Activated CD4-positive, alpha-beta T cell treated with anti-CD3 and anti-CD28 coated beads for 48 hours (primary cell): ENCODE measurements around the gene SLC35A1.
"Not testable (repeated sequence)": the region's sequence is repeated elsewhere in the genome, so short reads cannot be mapped to it uniquely, and the experiment has no call there.

ENCODE experiments used
- DNase-seq: peaks from one replicate; pipeline ENCODE4 v3.0.0-alpha.2; 2020

Gene SLC35A1, protein sequence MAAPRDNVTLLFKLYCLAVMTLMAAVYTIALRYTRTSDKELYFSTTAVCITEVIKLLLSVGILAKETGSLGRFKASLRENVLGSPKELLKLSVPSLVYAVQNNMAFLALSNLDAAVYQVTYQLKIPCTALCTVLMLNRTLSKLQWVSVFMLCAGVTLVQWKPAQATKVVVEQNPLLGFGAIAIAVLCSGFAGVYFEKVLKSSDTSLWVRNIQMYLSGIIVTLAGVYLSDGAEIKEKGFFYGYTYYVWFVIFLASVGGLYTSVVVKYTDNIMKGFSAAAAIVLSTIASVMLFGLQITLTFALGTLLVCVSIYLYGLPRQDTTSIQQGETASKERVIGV

DNA sequence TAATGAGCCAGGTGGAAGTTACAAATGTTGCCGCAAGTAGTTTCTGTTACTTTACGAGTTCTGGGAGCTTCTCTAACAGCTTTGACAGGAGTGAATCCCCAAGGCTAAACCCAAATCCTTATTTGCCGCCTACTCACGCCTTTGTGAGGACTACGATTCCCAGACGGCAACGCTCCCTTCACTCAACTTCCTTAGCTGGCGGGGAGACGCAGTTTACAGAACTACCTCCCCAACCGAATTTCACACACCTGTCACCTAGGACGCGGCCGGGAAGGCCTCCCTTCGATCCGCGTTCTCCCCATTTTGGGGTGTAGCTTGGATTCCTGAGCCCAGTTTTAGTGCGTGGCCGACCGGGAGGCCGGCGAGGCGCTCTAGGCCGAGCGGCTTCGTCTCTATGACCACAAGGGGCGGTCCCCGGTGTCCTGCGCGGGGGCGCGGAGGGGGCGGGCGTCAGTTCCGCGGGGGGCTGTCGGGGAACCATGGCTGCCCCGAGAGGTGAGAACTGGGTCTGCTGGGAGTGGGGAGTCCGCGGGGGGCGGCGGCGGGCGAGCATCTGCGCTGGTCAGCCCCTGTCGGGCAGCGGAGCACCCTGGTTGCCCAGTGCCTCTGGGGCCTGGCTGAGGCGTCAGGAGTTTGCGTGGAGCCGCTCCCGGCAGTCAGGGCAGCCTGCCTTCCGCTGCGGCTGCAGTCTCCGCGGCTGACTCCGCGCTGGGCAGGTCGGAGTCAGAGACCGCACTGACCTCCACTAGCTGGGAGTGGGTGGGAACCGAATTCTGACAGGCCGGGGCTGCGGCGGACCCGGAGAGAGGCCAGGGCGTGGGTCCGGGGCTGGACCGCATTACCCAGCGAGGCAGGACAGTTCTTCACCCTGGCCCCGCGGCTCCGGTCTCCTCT lies at the start of gene SLC35A1:
Gene SLC35A1, plus strand, starts transcription at position 450 of the 894 bp plus-strand sequence. Its CDS starts 30 bp downstream, at position 480.
- peak; percentile 87 for DNase-seq

DNA sequence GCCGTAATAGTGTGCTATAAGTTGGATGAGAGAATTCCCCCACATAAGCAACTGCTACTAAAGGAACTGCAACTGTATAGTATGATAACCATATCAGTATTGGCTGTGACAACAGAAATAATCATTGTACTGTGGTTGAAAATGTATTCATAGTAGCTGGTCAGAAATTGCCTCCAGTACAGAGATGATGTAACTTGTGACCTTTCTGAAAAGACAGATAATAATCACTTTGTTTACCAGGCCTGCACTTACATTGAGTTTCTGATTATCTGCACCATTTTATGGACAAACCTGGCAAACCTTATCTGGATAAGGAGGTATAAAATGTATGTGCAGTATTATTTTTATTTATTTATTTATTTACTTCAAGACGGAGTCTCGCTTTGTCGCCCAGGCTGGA lies 46.0 kb upstream of the SLC35A1 start:
- no peak for DNase-seq

- no peak for DNase-seq
Observed at GRCh38 chr6:87430499-87430898, 42.3 kb upstream of the SLC35A1 start.

DNA sequence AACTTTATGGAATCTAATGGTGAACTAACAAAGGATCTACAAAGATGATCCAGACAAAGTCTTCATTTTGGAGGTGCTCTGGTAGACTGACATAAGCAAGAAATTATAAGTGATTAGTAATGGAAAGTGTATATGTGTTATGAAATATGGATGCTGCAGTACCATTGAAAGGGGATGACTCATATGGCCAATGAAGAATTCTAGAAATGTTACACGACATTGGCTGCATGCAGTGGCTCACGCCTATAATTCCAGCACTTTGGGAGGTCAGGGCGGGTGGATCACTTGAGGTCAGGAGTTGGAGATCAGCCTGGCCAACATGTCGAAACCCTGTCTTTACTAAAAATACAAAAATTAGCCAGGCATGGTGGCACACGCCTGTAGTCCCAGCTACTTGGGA lies 41.5 kb upstream of the SLC35A1 start:
- no peak for DNase-seq

- peak; percentile 49 for DNase-seq
Observed at GRCh38 chr6:87436435-87436834, 36.3 kb upstream of the SLC35A1 start.

DNA sequence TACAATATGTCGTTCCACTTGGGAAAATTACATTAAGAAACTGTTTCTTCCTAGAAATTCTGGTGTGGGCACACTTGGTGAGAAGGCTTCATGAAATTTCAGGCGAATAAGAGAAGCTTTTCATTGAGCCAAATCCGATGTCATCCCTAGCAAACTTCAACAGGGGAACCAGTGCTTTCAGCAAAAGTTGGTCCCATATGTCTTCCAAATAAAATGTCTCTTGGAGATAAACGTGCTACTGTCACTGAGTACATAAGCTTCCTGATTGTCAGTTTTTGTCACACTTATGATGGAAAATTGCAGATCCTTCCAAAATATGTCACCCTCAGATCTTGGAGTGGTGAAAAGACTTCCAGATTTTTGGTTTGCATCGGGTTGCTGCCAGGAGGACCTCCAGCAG lies 31.1 kb upstream of the SLC35A1 start:
- DNase-seq, result no peak

DNA sequence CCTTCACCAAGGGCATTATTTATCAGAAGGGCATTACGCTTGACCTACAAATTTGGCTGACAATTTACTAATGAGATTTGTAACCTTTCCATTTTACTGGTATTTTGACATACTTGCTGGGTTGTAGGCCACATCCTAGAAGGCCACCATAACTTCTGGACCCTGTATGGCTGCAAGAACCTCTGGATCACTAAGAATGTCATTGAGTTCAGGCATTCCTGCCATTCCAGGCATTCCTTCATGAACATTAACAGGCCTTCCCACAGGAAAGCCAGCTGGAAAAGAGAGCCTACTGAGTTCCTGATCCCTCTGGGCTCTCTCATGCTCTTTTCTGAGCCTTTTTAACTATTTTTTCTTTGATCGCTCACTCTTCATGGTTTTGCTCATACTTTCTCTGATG lies 28.4 kb upstream of the SLC35A1 start:
- DNase-seq, result no peak

DNA sequence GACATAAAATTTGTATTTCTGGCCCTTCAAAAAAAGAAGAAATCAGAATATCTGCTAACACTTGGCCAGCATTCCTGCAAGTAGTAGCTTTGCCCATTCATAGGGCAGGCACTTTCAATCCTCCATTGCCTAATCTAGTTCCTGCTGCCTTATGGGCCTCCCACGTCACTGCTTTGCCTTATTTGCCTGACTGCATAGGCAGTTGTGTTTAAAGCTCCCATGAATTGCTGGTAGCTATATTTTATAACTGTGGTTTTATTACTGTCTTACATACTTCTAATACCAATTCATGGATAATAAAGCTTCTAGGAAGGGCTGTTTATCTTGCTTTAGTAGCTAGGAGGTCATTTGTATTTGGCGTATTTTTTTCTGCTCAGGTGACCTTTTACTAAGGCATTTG lies 7.7 kb upstream of the SLC35A1 start:
- DNase-seq, result no peak

DNA sequence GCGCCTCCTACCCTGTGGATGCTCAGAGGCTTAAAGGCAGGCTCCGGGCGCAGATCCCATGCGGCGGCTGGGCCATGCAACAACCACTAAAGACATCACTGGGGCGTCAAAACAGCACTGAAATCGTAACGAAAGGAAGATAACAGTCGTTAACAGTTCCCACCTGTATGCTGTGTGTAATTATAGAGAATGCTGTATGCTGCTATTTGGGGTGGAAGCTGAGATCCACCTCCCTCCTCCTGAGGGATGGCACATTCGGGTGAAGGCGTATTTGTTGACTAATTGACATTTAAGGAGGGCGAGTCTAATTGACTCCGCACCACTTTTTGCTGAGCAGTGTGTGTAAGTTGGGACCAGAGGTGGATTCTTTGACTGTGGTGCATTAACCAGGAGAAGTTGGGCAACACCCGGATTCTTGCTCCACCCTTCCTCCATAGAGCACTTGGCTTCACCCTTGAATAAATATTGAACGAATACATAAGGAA lies 687 bp downstream of the SLC35A1 start:
- DNase-seq, result peak; percentile 74

- no peak for DNase-seq
Observed at GRCh38 chr6:87481931-87482330, 9.2 kb downstream of the SLC35A1 start.

- no peak for DNase-seq
Observed at GRCh38 chr6:87482366-87482765, 9.6 kb downstream of the SLC35A1 start.

- peak; percentile 19 for DNase-seq
Observed at GRCh38 chr6:87483929-87484328, 11.2 kb downstream of the SLC35A1 start.

DNA sequence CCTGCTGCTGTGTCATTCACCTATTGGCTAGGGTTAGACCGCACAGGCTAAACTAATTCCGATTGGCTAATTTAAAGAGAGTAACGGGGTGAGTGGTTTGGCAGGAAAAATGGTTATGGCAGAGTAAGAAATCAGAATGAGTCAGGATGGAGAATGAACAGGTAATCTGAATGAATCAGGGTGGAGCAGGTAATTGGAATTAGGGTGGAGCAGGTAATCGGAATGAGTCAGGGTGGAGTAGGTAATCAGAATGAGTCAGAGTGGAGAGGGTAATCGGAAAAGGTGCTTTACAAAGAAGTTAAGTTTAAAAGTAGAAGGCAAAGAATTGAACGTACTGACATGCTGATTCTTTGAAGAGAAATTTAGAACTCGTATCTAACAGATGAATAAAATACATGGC lies 11.7 kb downstream of the SLC35A1 start:
- DNase-seq, result no peak

GRCh38 chr6:87487555-87487954 lies 14.8 kb downstream of the SLC35A1 start:
- DNase-seq, result no peak

DNA sequence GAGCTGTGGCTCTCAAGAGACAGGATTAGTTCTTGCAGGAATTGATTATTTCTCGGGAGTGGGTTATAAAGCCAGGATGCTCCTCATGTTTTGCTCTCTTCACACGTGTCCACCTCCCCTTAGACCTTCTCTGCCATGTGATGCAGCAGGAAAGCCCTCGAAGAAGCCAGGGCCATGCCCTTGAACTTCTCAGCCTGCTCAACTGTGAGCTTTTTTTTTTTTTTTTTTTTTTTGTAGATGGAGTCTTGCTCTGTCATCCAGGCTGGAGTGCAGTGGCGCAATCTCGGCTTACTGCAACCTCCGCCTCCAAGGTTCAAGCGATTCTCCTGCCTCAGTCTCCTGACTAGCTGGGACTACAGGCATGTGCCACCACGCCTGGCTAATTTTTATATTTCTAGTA lies 16.6 kb downstream of the SLC35A1 start:
- not testable (repeated sequence) for DNase-seq

GRCh38 chr6:87494761-87495422 lies 22.1 kb downstream of the SLC35A1 start:
- no peak for DNase-seq

- no peak for DNase-seq
Observed at GRCh38 chr6:87498048-87498447, 25.3 kb downstream of the SLC35A1 start.

- DNase-seq, result no peak
Observed at GRCh38 chr6:87501809-87502572, 29.2 kb downstream of the SLC35A1 start.

DNA sequence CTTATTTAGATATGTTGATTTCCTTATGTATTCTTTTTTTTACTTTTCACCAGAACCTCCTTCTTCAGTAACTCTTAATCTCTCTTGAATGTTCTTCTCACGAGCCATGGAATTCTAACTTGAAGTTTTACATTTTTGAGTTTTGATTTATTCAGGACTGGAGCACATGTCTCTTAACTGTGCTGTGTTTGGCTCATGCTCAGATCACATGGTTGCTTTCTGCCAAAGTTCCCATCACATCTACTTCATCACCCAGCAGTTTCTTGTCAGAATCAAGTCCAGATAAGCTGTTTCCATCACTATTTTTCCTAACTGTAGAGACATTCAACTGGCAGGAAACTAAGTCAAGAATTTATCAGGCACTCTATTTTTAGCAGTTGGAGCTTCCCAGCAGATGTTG lies 31.7 kb downstream of the SLC35A1 start:
- DNase-seq, result no peak

DNA sequence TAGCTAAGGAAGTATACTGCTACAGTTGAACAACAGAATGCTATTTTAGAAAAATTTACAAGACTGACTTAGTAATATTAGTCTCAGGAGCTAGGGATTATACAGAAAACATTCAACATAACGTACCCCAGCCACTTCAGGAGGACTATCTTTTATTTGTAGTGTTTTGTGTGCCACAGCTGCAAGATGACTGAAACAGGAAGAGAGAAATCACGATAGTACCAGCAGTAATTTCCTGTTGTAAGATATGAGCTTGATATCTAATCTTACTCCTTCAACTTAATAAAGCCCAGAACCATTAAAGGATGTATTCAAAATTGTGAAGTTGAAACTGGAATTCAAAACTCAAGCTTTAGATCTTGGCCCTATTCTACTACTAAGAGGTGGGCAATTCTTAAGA lies 42.1 kb downstream of the SLC35A1 start:
- DNase-seq, result no peak

GRCh38 chr6:87518453-87518852 lies 45.7 kb downstream of the SLC35A1 start:
- DNase-seq, result no peak

- no peak for DNase-seq
Observed at GRCh38 chr6:87522686-87523085, 49.9 kb downstream of the SLC35A1 start.

GRCh38 chr6:87529221-87529620 lies 56.4 kb downstream of the SLC35A1 start:
- DNase-seq, result no peak
